Osteoblast (primary cell): Measurements from ENCODE around the gene PPP1R13B. TPM values are rescaled to one million over a fixed set of nuclear protein-coding genes. Genes with fewer than 3 reads are reported as not detected.
"Not testable (repeated sequence)": the region's sequence is repeated elsewhere in the genome, so short reads cannot be mapped to it uniquely, and the experiment has no call there.

Experiments
- DNase-seq: peaks from one replicate; pipeline ENCODE4 v3.0.0; 2011; ENCODE audit warnings: low spot score, mixed read lengths; ENCODE audit not compliant: insufficient read length; ENCODE audit errors: missing footprints
- H2AFZ ChIP-seq: 2 replicates; pipeline ENCODE4 v1.6.0; 2011; ENCODE audit warnings: mild to moderate bottlenecking, low read length
- H3K27ac ChIP-seq: 2 replicates; pipeline ENCODE4 v1.5.1; 2011; ENCODE audit warnings: mild to moderate bottlenecking, low read depth, low read length, moderate library complexity
- H3K27me3 ChIP-seq: 2 replicates; pipeline ENCODE4 v1.6.0; 2012; ENCODE audit warnings: mild to moderate bottlenecking, control low read depth, inconsistent platforms, low read length, moderate library complexity; ENCODE audit not compliant: insufficient read depth
- H3K36me3 ChIP-seq: 2 replicates; pipeline ENCODE4 v1.5.1; 2011; ENCODE audit warnings: mild to moderate bottlenecking, low read length, control low read depth, moderate library complexity; ENCODE audit not compliant: insufficient read depth
- H3K4me1 ChIP-seq: 2 replicates; pipeline ENCODE4 v1.5.1; 2011; ENCODE audit warnings: mild to moderate bottlenecking, low read length, control low read depth, moderate library complexity; ENCODE audit not compliant: insufficient read depth
- H3K4me2 ChIP-seq: 2 replicates; pipeline ENCODE4 v1.6.0; 2011; ENCODE audit warnings: mild to moderate bottlenecking, low read length; ENCODE audit not compliant: insufficient read depth
- H3K4me3 ChIP-seq: fragments of 200-600 bp; sonication (generic); 3 replicates; pipeline ENCODE4 v1.5.1; 2012; ENCODE audit warnings: mild to moderate bottlenecking, low read length, inconsistent platforms; ENCODE audit not compliant: insufficient read depth
- H3K79me2 ChIP-seq: 2 replicates; pipeline ENCODE4 v1.6.0; 2012; ENCODE audit warnings: mild to moderate bottlenecking, low read length, control low read depth, inconsistent platforms; ENCODE audit not compliant: insufficient read depth
- H3K9me3 ChIP-seq: 2 replicates; pipeline ENCODE4 v1.5.1; 2011; ENCODE audit warnings: low read depth, low read length, control low read depth
- H4K20me1 ChIP-seq: 2 replicates; pipeline ENCODE4 v1.6.0; 2012; ENCODE audit warnings: mild to moderate bottlenecking, low read length, control low read depth; ENCODE audit not compliant: insufficient read depth
- CTCF ChIP-seq: IDR thresholded peaks from 2 replicates; pipeline ENCODE4 v1.5.1; 2011; ENCODE audit warnings: mild to moderate bottlenecking, low read depth, low read length, moderate library complexity; ENCODE audit errors: extremely low read depth
- total RNA-seq: library from RNA; depleted of rRNA; stranded (reverse); fragments of >200 nt; gene quantifications from 2 replicates; pipeline ENCODE4 v1.2.3, GENCODE V29; 2012

The PPP1R13B gene
- total RNA-seq, 1 donor: 3.3 TPM

GRCh38 chr14:103846097-103846496 lies 1.3 kb downstream of the PPP1R13B start:
- H3K27me3 ChIP-seq: peaks cover 8% of the 10 kb centered on the region
- H3K4me2 ChIP-seq: peak overlapping the region; percentile 95
- H3K4me3 ChIP-seq: peak overlapping the region; percentile 80
- no peak for DNase-seq
- H3K9me3 ChIP-seq: no peaks in the 10 kb centered on the region
- H3K79me2 ChIP-seq: peaks cover 3% of the 10 kb centered on the region
- H4K20me1 ChIP-seq: peaks cover 3% of the 10 kb centered on the region
- TF ChIP-seq CTCF: no peak
- H2AFZ ChIP-seq: peak overlapping the region; percentile 81
- peaks cover 6% of the 10 kb centered on the region for H3K4me1 ChIP-seq
- H3K36me3 ChIP-seq: no peaks in the 10 kb centered on the region
- no peak overlapping the region for H3K27ac ChIP-seq

- Histone ChIP-seq H3K9me3 (no peaks in the 10 kb centered on the region), H3K79me2 (peaks cover 3% of the 10 kb centered on the region), H2AFZ (no peak overlapping the region), H3K4me2 (no peak overlapping the region), H3K27me3 (peaks cover 8% of the 10 kb centered on the region), H3K4me3 (no peak overlapping the region), H4K20me1 (peaks cover 3% of the 10 kb centered on the region), H3K27ac (no peak overlapping the region), H3K4me1 (peaks cover 6% of the 10 kb centered on the region), H3K36me3 (no peaks in the 10 kb centered on the region)
- no peak for TF ChIP-seq CTCF
- DNase-seq: no peak
Observed at GRCh38 chr14:103845327-103845726, 2.0 kb downstream of the PPP1R13B start.

GRCh38 chr14:103841265-103841664 lies 6.1 kb downstream of the PPP1R13B start:
- H3K79me2 ChIP-seq, H3K4me2 ChIP-seq: not testable (repeated sequence)

GRCh38 chr14:103840014-103840413 lies 7.4 kb downstream of the PPP1R13B start:
- H3K4me3 ChIP-seq: no peak overlapping the region
- no peak overlapping the region for H2AFZ ChIP-seq
- no peaks in the 10 kb centered on the region for H3K36me3 ChIP-seq
- TF ChIP-seq CTCF: no peak
- H3K4me2 ChIP-seq: no peak overlapping the region
- H4K20me1 ChIP-seq: no peaks in the 10 kb centered on the region
- no peaks in the 10 kb centered on the region for H3K27me3 ChIP-seq
- no peaks in the 10 kb centered on the region for H3K9me3 ChIP-seq
- no peaks in the 10 kb centered on the region for H3K4me1 ChIP-seq
- peaks cover 5% of the 10 kb centered on the region for H3K79me2 ChIP-seq
- no peak for DNase-seq
- H3K27ac ChIP-seq: no peak overlapping the region

More at GRCh38 chr14:103841265-103841664, 6.1 kb downstream of the PPP1R13B start:
- not testable (repeated sequence) for H3K4me3 ChIP-seq, H2AFZ ChIP-seq, H3K36me3 ChIP-seq, H3K27me3 ChIP-seq, H3K27ac ChIP-seq, H3K9me3 ChIP-seq, H3K4me1 ChIP-seq, H4K20me1 ChIP-seq, DNase-seq
